ENCODE data around the gene TRAPPC14. TPM values are rescaled to one million over a fixed set of nuclear protein-coding genes. Genes with fewer than 3 reads are reported as not detected.

TRAPPC14 gene
- total and polyA plus RNA-seq, 2 of the 13 experiments (the other 11 are each of a cell fraction or from before 2014, with no cell fraction given): 4.7 to 9.6 TPM

GRCh38 chr7:100158229-100159098, at the start of gene TRAPPC14 (continued):
- TF ChIP-seq HMGA1 (CRISPR knock-in tag; conservative IDR thresholded peaks at IDR 0.05) (no peak), HIC2 (CRISPR knock-in tag; IDR thresholded peaks at IDR 0.05; ENCODE audit: low read depth) (no peak), HBP1 (CRISPR knock-in tag; IDR thresholded peaks at IDR 0.05; ENCODE audit: low read depth) (no peak; the same call in 1 of the 2 replicates), HINFP (CRISPR knock-in tag; IDR thresholded peaks at IDR 0.05; ENCODE audit: low read depth) (peak; percentile 55; the same call in 1 of the 2 replicates), TBP (CRISPR knock-in tag; IDR thresholded peaks at IDR 0.05) (no peak), SMAD1 (CRISPR knock-in tag; IDR thresholded peaks at IDR 0.05; ENCODE audit: borderline replicate concordance, low read depth) (no peak; the same call in 1 of the 2 replicates), PCBP2 (optimal IDR thresholded peaks at IDR 0.05; ENCODE audit: low read depth, low read length, poor library complexity, severe bottlenecking) (no peak), HES4 (CRISPR knock-in tag; IDR thresholded peaks at IDR 0.05; ENCODE audit: borderline replicate concordance) (peak; percentile 66; the same call in 1 of the 2 replicates), ZNF589 (CRISPR knock-in tag; conservative IDR thresholded peaks at IDR 0.05) (no peak), CBX5 (CRISPR knock-in tag; IDR thresholded peaks at IDR 0.05; ENCODE audit: borderline replicate concordance) (peak; percentile 45; the same call in 1 of the 2 replicates), MTA1 (CRISPR knock-in tag; IDR thresholded peaks at IDR 0.05; ENCODE audit: borderline replicate concordance) (peak; percentile 80; the same call in 1 of the 2 replicates), SAFB2 (CRISPR knock-in tag; IDR thresholded peaks at IDR 0.05; ENCODE audit: borderline replicate concordance, low read depth) (peak; percentile 67; the same call in 1 of the 2 replicates), RARG (CRISPR knock-in tag; IDR thresholded peaks at IDR 0.05; ENCODE audit: low read depth) (peak; percentile 85; the same call in 1 of the 2 replicates), ZBTB44 (CRISPR knock-in tag; IDR thresholded peaks at IDR 0.05) (no peak), ZSCAN9 (CRISPR knock-in tag; IDR thresholded peaks at IDR 0.05; ENCODE audit: borderline replicate concordance) (peak; percentile 35; the same call in 1 of the 2 replicates), GPN1 (CRISPR knock-in tag; IDR thresholded peaks at IDR 0.05; ENCODE audit: borderline replicate concordance) (no peak), ZBTB26 (CRISPR knock-in tag; IDR thresholded peaks at IDR 0.05; ENCODE audit: borderline replicate concordance) (no peak; the same call in 1 of the 2 replicates), ZNF576 (CRISPR knock-in tag; IDR thresholded peaks at IDR 0.05) (no peak), ASH2L (IDR thresholded peaks at IDR 0.05; ENCODE audit: insufficient read length, low read depth, low read length) (peak; percentile 86), ZMAT3 (CRISPR knock-in tag; conservative IDR thresholded peaks at IDR 0.05) (no peak)

Measured in HepG2 (cell line).